Thoracic aorta (tissue), 2 donors: ENCODE measurements around the gene CCDC97. TPM values are rescaled to one million over a fixed set of nuclear protein-coding genes. Genes with fewer than 3 reads are reported as not detected.

Experiments used
- ATAC-seq: fragments of 150-250 bp; one replicate; pipeline ENCODE4 v1.8.0; 2017; ENCODE audit warnings: low read depth; ENCODE audit not compliant: insufficient number of reproducible peaks, low FRiP score
- DNase-seq: peaks from one replicate; pipeline ENCODE4 v3.0.0-alpha.2; 2020; ENCODE audit warnings: low spot score
- H3K27ac ChIP-seq, 2 donors: fragments of 200-600 bp; sonication (generic); 1 replicate in 1 of 2; 2 replicates in 1 of 2; pipeline ENCODE4 v1.5.1; 2016; ENCODE audit warnings: mild to moderate bottlenecking in 2 of 2, moderate library complexity in 2 of 2
- H3K27me3 ChIP-seq: fragments of 200-600 bp; sonication (generic); replicated peaks from 2 replicates; pipeline ENCODE4 v1.6.0; 2016; ENCODE audit warnings: mild to moderate bottlenecking; ENCODE audit not compliant: insufficient read depth
- H3K36me3 ChIP-seq: fragments of 200-600 bp; sonication (generic); one replicate; pipeline ENCODE4 v1.5.1; 2016
- H3K4me1 ChIP-seq, 2 donors: fragments of 200-600 bp; sonication (generic); 1 replicate in 1 of 2; 2 replicates in 1 of 2; pipeline versions ENCODE4 v1.5.1 to v1.6.0; 2016; ENCODE audit warnings: low read depth in 2 of 2, mild to moderate bottlenecking in 1 of 2; ENCODE audit not compliant: control insufficient read depth in 1 of 2
- H3K4me3 ChIP-seq: fragments of 200-600 bp; sonication (generic); 2 replicates; pipeline ENCODE4 v1.5.1; 2016; ENCODE audit warnings: mild to moderate bottlenecking
- H3K9me3 ChIP-seq: fragments of 200-600 bp; sonication (generic); 2 replicates; pipeline ENCODE4 v1.5.1; 2016
- CTCF ChIP-seq: fragments of 200-600 bp; sonication (generic); IDR thresholded peaks from one replicate; pipeline ENCODE4 v1.5.1; 2019; ENCODE audit warnings: antibody characterized with exemption
- total RNA-seq, 2 donors: library from RNA; depleted of rRNA; stranded (reverse); fragments of >200 nt; gene quantifications; one replicate each; pipeline versions ENCODE4 v1.1.0 to v1.2.3, GENCODE V29; 2016

Gene CCDC97
- total RNA-seq, result 10 to 100 TPM; 15.2 to 22.4 TPM

- TF ChIP-seq CTCF, result no peak
- ATAC-seq (peak; percentile 47), DNase-seq (no peak)
- Histone ChIP-seq H3K27ac (peak within 1 kb of the TSS; percentile 88 to 97), H3K9me3 (no peaks in the 10 kb centered on the region), H3K27me3 (no peaks in the 10 kb centered on the region), H3K4me1 (peaks cover 21 to 43% of the 10 kb centered on the region in 2 donors), H3K36me3 (peaks cover 22% of the 10 kb centered on the region), H3K4me3 (peak within 1 kb of the TSS; percentile 81)
Observed at GRCh38 chr19:41310033-41310831, at the start of gene CCDC97. TSS of gene CCDC97 (plus strand) at chr19:41310172. CDS start at chr19:41310311, 139 bp downstream.

DNA sequence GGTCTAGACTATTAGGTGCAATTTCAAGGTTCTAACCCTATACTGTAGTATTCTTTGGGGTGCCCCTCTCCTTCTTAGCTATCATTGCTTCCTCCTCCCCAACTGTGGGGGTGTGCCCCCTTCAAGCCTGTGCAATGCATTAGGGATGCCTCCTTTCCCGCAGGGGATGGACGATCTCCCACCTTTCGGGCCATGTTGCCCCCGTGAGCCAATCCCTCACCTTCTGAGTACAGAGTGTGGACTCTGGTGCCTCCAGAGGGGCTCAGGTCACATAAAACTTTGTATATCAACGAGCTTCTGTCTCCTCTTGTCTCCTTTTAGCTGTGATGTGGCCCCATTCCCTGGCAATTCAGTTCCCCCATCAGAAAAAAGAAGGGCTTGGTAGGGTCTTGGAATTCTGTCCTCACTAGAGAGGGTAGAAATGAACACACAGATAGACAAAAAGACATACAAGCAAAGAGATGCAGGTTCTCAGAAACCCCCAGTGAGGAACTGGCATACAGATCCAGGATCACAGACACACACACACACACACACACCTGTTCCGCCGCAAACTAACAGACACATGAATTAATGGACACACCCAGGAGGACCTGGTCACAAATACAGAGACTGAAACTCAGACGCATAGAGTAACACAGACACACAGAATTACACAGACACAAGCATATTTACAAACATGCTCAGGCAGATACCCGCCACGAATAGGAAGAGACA is 48.3 kb upstream of the CCDC97 start:
- peak overlapping the region; percentile 79 for H3K4me3 ChIP-seq
- no peak for ATAC-seq
- H3K4me1 ChIP-seq, result peaks cover 11 to 19% of the 10 kb centered on the region in 2 donors
- H3K9me3 ChIP-seq, result no peaks in the 10 kb centered on the region
- no peak for DNase-seq
- peaks cover 32% of the 10 kb centered on the region for H3K36me3 ChIP-seq
- H3K27me3 ChIP-seq, result no peaks in the 10 kb centered on the region
- H3K27ac ChIP-seq, result peak overlapping the region; percentile 94 to 95
- TF ChIP-seq CTCF, result no peak

DNA sequence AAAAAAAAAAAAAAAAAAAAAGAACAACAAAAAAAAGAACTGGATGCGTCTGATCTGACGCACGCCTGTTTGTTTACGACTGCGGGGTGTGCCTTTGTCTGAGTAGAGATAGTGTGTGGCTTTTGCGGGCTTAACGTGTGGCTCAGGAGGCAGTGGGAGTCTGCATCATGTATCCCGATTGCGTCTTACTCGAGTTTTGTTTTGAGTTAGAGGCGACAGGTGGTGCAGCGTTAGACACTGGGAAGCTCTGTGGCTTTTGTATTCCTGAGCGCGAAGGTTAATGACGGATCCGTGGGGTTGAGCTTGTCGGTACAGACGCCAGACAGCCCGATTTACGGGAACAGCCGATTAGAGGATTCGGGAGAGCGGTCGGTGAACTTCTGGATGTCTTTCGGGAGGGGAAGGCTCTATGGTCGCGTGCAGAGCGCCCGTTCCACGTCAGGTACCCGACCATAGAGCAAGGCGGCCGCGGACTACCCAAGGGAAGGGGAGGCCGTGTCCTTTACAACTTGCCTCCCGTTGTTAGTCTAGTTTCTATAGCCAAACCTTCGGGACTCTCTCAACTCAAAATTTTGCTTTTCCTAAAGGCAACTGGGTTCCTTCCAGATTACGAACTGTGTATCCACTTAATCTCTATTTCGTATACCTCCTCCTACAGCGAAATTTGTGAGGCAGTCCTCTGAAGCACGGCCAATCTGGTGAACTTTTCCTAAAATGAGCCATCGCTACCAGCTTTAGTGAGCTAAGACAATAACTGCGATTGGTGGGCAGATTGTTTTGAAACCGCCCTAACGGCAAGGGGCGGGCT is 46.7 kb upstream of the CCDC97 start:
- Histone ChIP-seq H3K4me3 (peak overlapping the region; percentile 79), H3K4me1 (peaks cover 18 to 32% of the 10 kb centered on the region in 2 donors), H3K27ac (peak overlapping the region; percentile 94 to 95), H3K36me3 (peaks cover 21% of the 10 kb centered on the region), H3K27me3 (no peaks in the 10 kb centered on the region), H3K9me3 (no peaks in the 10 kb centered on the region)
- peak; percentile 42 for DNase-seq
- peak; percentile 6 for ATAC-seq
- TF ChIP-seq CTCF, result no peak

DNA sequence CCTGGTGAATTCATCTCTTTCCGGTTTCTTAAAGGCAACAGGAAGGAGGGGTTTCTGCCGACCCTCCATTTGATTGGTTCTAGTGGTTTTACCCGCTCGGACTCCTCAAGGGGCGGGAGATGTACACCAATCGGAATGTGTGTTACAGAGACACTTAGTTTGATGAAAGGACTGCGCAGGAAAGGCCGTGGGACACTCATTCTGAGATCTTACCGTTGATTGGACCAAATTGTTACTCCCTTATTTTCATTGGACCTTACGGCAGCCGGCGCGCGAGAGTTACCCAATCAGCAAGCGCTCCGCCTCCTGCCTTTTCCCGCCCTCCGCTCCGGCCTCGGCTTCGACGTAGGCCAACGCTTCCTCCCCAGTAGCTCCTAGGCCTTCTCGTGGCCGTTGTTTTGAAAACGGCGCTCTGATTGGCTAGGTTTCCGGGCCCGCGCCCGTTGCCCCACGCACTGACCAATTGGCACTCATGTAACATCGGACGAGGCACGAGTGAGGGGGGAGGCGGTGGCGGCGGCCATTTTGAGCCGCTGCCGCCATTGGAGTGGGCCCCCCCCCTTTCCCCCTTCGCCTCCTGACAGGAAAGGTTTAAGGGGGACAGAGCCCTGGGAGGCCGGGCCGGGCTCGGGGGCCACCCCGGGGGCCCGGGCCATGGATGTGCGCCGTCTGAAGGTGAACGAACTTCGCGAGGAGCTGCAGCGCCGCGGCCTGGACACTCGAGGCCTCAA is 46.0 kb upstream of the CCDC97 start, which contains the start of gene HNRNPUL1:
HNRNPUL1 (plus strand) TSS at position 523 of the 731 bp plus-strand sequence; CDS start at position 655, 132 bp downstream.
- ATAC-seq, result peak; percentile 97
- H3K27ac ChIP-seq, result peak within 1 kb of the TSS; percentile 97 to 99
- DNase-seq, result peak; percentile 98
- peak within 1 kb of the TSS; percentile 95 for H3K4me3 ChIP-seq
- H3K4me1 ChIP-seq, result peaks cover 18 to 32% of the 10 kb centered on the region in 2 donors
- peaks cover 21% of the 10 kb centered on the region for H3K36me3 ChIP-seq
- no peaks in the 10 kb centered on the region for H3K27me3 ChIP-seq
- H3K9me3 ChIP-seq, result no peaks in the 10 kb centered on the region
- peak; percentile 13 for TF ChIP-seq CTCF
